K562 (cell line): ENCODE results near the gene ARMC8. TPM values are rescaled to one million over a fixed set of nuclear protein-coding genes. Genes with fewer than 3 reads are reported as not detected.
A peak's percentile ranks its signal among the peaks of the same experiment; 100 is the strongest.

Source experiments
- ETS2 ChIP-seq: IDR thresholded peaks from 2 replicates; pipeline ENCODE4 v1.6.1; 2016; ENCODE audit warnings: borderline replicate concordance, missing genetic modification characterization, mild to moderate bottlenecking, moderate library complexity, missing compliant biosample characterization; ENCODE audit not compliant: poor library complexity, severe bottlenecking
- HEY1 ChIP-seq: fragments of 250-450 bp; sonication (Bioruptor Pico); IDR thresholded peaks from 2 replicates; pipeline ENCODE4 v1.5.0; 2020; ENCODE audit warnings: mild to moderate bottlenecking, moderate library complexity, borderline replicate concordance
- HOMEZ ChIP-seq: fragments of 250-450 bp; sonication (Bioruptor Pico); IDR thresholded peaks from 2 replicates; pipeline ENCODE4 v1.4.0; 2020; ENCODE audit warnings: mild to moderate bottlenecking, moderate library complexity
- HOXB6 ChIP-seq: fragments of 250-450 bp; sonication (Bioruptor Pico); IDR thresholded peaks from 2 replicates; pipeline ENCODE4 v1.5.1; 2022; ENCODE audit warnings: mild to moderate bottlenecking, borderline replicate concordance
- KAT7 ChIP-seq: sonication (generic); formaldehyde crosslinking; IDR thresholded peaks from 2 replicates; pipeline ENCODE4 v1.8.0; 2022; ENCODE audit warnings: missing genetic modification reagents, mild to moderate bottlenecking, borderline replicate concordance
- MNT ChIP-seq, 2 experiments: fragments of 450-650 bp; conservative IDR thresholded peaks; 2 replicates each; pipeline ENCODE4 v1.6.1; 2017; ENCODE audit warnings: mild to moderate bottlenecking in 2 of 2, moderate library complexity in 2 of 2
- NFIC ChIP-seq: fragments of 450-650 bp; IDR thresholded peaks from 2 replicates; pipeline ENCODE4 v1.6.1; 2017; ENCODE audit warnings: mild to moderate bottlenecking, inconsistent platforms
- POLR2H ChIP-seq: IDR thresholded peaks from 2 replicates; pipeline ENCODE4 v1.6.1; 2016; ENCODE audit warnings: missing genetic modification characterization, low read depth, mild to moderate bottlenecking, control low read depth, missing compliant biosample characterization, moderate library complexity
- PREB ChIP-seq: sonication (generic); formaldehyde crosslinking; IDR thresholded peaks from 2 replicates; pipeline ENCODE4 v1.8.1; 2023; ENCODE audit warnings: mild to moderate bottlenecking, missing genetic modification reagents
- RFX1 ChIP-seq: fragments of 450-650 bp; IDR thresholded peaks from 2 replicates; pipeline ENCODE4 v1.6.1; 2016; ENCODE audit warnings: mild to moderate bottlenecking, moderate library complexity
- STAT5A ChIP-seq: IDR thresholded peaks from 2 replicates; pipeline ENCODE4 v1.6.1; 2012; ENCODE audit warnings: low read length, inconsistent platforms, borderline replicate concordance
- TCF7 ChIP-seq: sonication (generic); IDR thresholded peaks from 2 replicates; pipeline ENCODE4 v1.6.1; 2016; ENCODE audit warnings: antibody characterized with exemption, borderline replicate concordance
- TFAP4 ChIP-seq: sonication (generic); formaldehyde crosslinking; IDR thresholded peaks from 2 replicates; pipeline ENCODE4 v1.8.0; 2022; ENCODE audit warnings: missing genetic modification reagents, mild to moderate bottlenecking, moderate library complexity, borderline replicate concordance
- ZBTB12 ChIP-seq: fragments of 250-450 bp; sonication (Bioruptor Pico); IDR thresholded peaks from 2 replicates; pipeline ENCODE4 v1.4.0; 2020
- ZNF280A ChIP-seq: fragments of 450-650 bp; IDR thresholded peaks from 2 replicates; pipeline ENCODE4 v1.6.1; 2018; ENCODE audit warnings: mild to moderate bottlenecking, low read depth; ENCODE audit not compliant: partially characterized antibody
- ZNF431 ChIP-seq: sonication (generic); formaldehyde crosslinking; IDR thresholded peaks from 2 replicates; pipeline ENCODE4 v1.8.0; 2022; ENCODE audit warnings: mild to moderate bottlenecking, missing genetic modification reagents
- polyA plus RNA-seq, 8 experiments: library from polyadenylated mRNA; depleted of rRNA in 4 of 8; stranded (reverse) in 5 of 8; unstranded in 3 of 8; fragments of >200 nt; fragmentation: Nextera tagmentation in 2 of 8; fragmentation: Illumina TruSeq in 1 of 8; extraction: Ambion mirVana in 2 of 8; extraction: Trizol in 1 of 8; gene quantifications; 2 replicates each; pipeline versions ENCODE4 v1.2.1 to v1.2.3, GENCODE V29; 2011 to 2014; ENCODE audit warnings: inconsistent platforms in 1 of 8, missing spikeins in 1 of 8
- total RNA-seq, 7 experiments: library from RNA; depleted of rRNA in 6 of 7; stranded (reverse); fragments of >200 nt in 6 of 7; fragmentation: Illumina TruSeq in 2 of 7; extraction: Trizol in 2 of 7; gene quantifications; 2 replicates each; pipeline versions ENCODE4 v1.2.1 to v1.2.3, GENCODE V29; 2011 to 2021; ENCODE audit warnings: low replicate concordance in 1 of 7

Gene ARMC8
- total and polyA plus RNA-seq, 9 of the 15 experiments (the other 6 are each of a cell fraction or from before 2014, with no cell fraction given): 22.4 to 76.1 (median 37.3) TPM

- TF ChIP-seq TFAP4 (no peak), KAT7 (no peak), POLR2H (tag) (no peak), HOMEZ (CRISPR knock-in tag) (no peak), HEY1 (CRISPR knock-in tag) (no peak), MNT (conservative IDR thresholded peaks at IDR 0.05) (no peak; a peak in 1 of 4 replicates), ZNF280A (no peak), ZBTB12 (CRISPR knock-in tag) (no peak), ETS2 (tag) (no peak), STAT5A (peak; percentile 86), HOXB6 (no peak), RFX1 (no peak), ZNF431 (CRISPR knock-in tag) (no peak), TCF7 (no peak), NFIC (peak; percentile 74), PREB (CRISPR knock-in tag) (no peak)
Measured at GRCh38 chr3:138199851-138200250, 12.8 kb downstream of the ARMC8 start (continued).
